Measurements from ENCODE around the gene DIS3L2.

DIS3L2 gene

DNA sequence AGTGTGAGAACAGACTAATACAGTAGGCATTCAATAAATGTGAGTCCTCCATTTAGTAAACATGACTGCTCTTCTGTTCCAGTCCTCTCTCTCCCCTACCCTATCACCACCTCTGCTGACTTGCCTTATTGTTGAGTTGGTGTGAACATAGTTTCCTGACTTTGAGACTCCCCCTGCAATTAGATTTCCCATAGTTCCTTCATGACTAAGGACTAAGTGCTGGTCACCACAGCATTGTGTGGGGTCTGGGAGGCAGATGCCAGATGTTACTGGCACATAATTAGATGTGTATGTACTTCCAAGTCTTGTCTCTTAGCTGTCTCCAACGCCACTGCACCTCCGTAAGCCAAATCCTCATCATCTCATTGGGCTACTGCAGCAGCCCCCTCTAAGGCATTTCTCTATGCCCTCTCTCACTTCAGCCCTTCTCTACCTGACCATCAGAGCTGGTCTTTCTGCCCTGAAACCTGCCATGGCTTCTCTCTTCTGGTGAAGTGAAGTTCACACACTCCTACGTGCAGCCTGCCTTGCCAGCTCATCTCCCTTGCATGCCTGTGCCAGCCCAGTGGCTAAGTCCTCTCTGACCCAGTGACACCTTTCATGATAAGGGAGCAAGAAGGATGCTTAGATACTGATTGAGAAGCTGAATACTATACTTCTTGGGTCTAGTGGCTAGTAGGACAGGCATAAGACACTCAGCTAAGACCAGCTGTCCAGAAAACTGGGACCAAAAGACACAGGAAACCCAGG lies 335.4 kb downstream of the DIS3L2 start:
- no peaks in the 10 kb centered on the region for H3K9me3 ChIP-seq (ENCODE audit: low read depth, low read length)
- H3K4me3 ChIP-seq: no peak overlapping the region
- DNase-seq (ENCODE audit: low read depth, low spot score): no peak
- H3K36me3 ChIP-seq (ENCODE audit: insufficient read depth, low read length): no peaks in the 10 kb centered on the region
- H3K9ac ChIP-seq (ENCODE audit: insufficient read length): no peak overlapping the region
- no peak overlapping the region for H3K27ac ChIP-seq
- TF ChIP-seq FOXP2 (optimal IDR thresholded peaks at IDR 0.05; ENCODE audit: control extremely low read depth, extremely low read length, insufficient read depth) (no peak), EZH2 (IDR thresholded peaks at IDR 0.05) (no peak), POLR2AphosphoS5 (IDR thresholded peaks at IDR 0.05; ENCODE audit: borderline replicate concordance, low read depth, low read length) (no peak)

DNA sequence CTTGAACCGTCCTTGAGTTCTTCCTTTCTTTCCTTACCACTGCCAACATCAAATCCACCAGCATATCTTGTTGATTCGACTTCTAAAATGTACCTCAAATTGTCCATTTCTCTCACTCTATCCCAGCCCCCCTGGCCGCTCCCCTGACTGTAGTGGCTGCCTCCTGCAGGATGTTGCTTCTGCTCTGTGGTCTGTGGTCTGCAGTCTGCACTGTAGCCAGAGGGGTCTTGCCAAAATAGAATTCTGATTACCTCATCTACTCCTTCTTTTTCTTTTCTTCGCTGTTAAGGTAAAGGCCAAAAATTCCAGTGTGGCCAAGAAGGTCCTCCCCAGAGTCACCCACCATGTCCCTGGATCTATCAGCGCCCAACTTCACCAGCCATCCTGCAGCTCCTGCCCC lies 337.6 kb downstream of the DIS3L2 start:
- DNase-seq (ENCODE audit: low read depth, low spot score): no peak
- H3K4me3 ChIP-seq: no peak overlapping the region
- no peak overlapping the region for H3K27ac ChIP-seq
- H3K36me3 ChIP-seq (ENCODE audit: insufficient read depth, low read length): no peaks in the 10 kb centered on the region
- no peaks in the 10 kb centered on the region for H3K9me3 ChIP-seq (ENCODE audit: low read depth, low read length)
- TF ChIP-seq FOXP2 (optimal IDR thresholded peaks at IDR 0.05; ENCODE audit: control extremely low read depth, extremely low read length, insufficient read depth) (no peak), EZH2 (IDR thresholded peaks at IDR 0.05) (no peak), POLR2AphosphoS5 (IDR thresholded peaks at IDR 0.05; ENCODE audit: borderline replicate concordance, low read depth, low read length) (no peak)
- H3K9ac ChIP-seq (ENCODE audit: insufficient read length): no peak overlapping the region

DNA sequence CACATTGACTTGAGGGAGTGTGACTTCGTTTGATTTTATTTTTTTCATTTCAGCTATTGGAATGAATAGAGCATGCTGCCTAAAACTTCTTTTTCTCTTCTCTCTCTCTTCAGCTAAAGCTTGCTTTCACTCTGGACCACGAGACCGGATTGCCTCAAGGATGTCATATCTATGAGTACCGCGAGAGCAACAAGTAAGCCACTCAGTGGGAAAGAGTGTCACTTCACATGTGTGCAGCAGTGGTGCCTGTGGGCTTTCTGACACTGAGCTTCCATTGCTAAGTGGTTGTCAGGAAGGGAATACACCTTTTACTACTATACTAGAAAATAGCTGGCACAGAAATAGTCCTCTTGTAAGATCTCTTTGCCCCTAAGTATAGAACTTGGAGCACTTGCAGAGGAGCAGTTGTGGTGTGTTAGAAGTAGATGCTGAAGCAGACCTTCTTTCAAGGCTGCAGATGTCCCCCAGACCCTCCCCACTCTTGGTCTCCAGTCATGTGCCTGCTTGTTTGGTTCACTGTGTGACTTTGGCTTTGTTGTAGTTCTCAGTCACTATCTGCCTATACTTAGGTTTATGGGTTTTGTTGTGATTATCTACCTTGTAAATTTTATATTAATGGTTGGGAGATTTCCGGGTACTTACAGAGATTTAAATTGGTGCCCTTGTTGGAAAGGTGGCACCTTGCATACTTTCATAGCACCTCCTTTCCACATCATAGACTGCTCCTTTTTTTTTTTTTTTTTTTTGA lies 338.6 kb downstream of the DIS3L2 start:
- no peaks in the 10 kb centered on the region for H3K9me3 ChIP-seq (ENCODE audit: low read depth, low read length)
- TF ChIP-seq EZH2 (IDR thresholded peaks at IDR 0.05) (no peak), FOXP2 (optimal IDR thresholded peaks at IDR 0.05; ENCODE audit: control extremely low read depth, extremely low read length, insufficient read depth) (no peak), POLR2AphosphoS5 (IDR thresholded peaks at IDR 0.05; ENCODE audit: borderline replicate concordance, low read depth, low read length) (no peak)
- H3K27ac ChIP-seq: no peak overlapping the region
- DNase-seq (ENCODE audit: low read depth, low spot score): no peak
- no peaks in the 10 kb centered on the region for H3K36me3 ChIP-seq (ENCODE audit: insufficient read depth, low read length)
- H3K9ac ChIP-seq (ENCODE audit: insufficient read length): no peak overlapping the region
- H3K4me3 ChIP-seq: no peak overlapping the region

GRCh38 chr2:232300894-232301387 lies 339.4 kb downstream of the DIS3L2 start:
- H3K36me3 ChIP-seq (ENCODE audit: insufficient read depth, low read length): no peaks in the 10 kb centered on the region
- H3K4me3 ChIP-seq: no peak overlapping the region
- no peak overlapping the region for H3K9ac ChIP-seq (ENCODE audit: insufficient read length)
- H3K9me3 ChIP-seq (ENCODE audit: low read depth, low read length): no peaks in the 10 kb centered on the region
- DNase-seq (ENCODE audit: low read depth, low spot score): no peak
- TF ChIP-seq FOXP2 (optimal IDR thresholded peaks at IDR 0.05; ENCODE audit: control extremely low read depth, extremely low read length, insufficient read depth) (no peak), POLR2AphosphoS5 (IDR thresholded peaks at IDR 0.05; ENCODE audit: borderline replicate concordance, low read depth, low read length) (no peak), EZH2 (IDR thresholded peaks at IDR 0.05) (no peak)
- H3K27ac ChIP-seq: no peak overlapping the region

- Histone ChIP-seq H3K4me3 (no peak overlapping the region), H3K36me3 (ENCODE audit: insufficient read depth, low read length) (no peaks in the 10 kb centered on the region), H3K9ac (ENCODE audit: insufficient read length) (no peak overlapping the region), H3K27ac (no peak overlapping the region), H3K9me3 (ENCODE audit: low read depth, low read length) (no peaks in the 10 kb centered on the region)
- no peak for DNase-seq (ENCODE audit: low read depth, low spot score)
- no peak for TF ChIP-seq POLR2AphosphoS5 (IDR thresholded peaks at IDR 0.05; ENCODE audit: borderline replicate concordance, low read depth, low read length)
- TF ChIP-seq EZH2 (IDR thresholded peaks at IDR 0.05): no peak
- no peak for TF ChIP-seq FOXP2 (optimal IDR thresholded peaks at IDR 0.05; ENCODE audit: control extremely low read depth, extremely low read length, insufficient read depth)
Observed at GRCh38 chr2:232304236-232304635, 342.7 kb downstream of the DIS3L2 start.

GRCh38 chr2:232306741-232307305 lies 345.3 kb downstream of the DIS3L2 start:
- DNase-seq (ENCODE audit: low read depth, low spot score): no peak
- no peaks in the 10 kb centered on the region for H3K9me3 ChIP-seq (ENCODE audit: low read depth, low read length)
- TF ChIP-seq FOXP2 (optimal IDR thresholded peaks at IDR 0.05; ENCODE audit: control extremely low read depth, extremely low read length, insufficient read depth) (no peak), POLR2AphosphoS5 (IDR thresholded peaks at IDR 0.05; ENCODE audit: borderline replicate concordance, low read depth, low read length) (no peak), EZH2 (IDR thresholded peaks at IDR 0.05) (no peak)

GRCh38 chr2:232307854-232308253 lies 346.3 kb downstream of the DIS3L2 start:
- H3K9ac ChIP-seq (ENCODE audit: insufficient read length): no peak overlapping the region
- H3K4me3 ChIP-seq: no peak overlapping the region
- no peaks in the 10 kb centered on the region for H3K36me3 ChIP-seq (ENCODE audit: insufficient read depth, low read length)
- DNase-seq (ENCODE audit: low read depth, low spot score): no peak
- H3K27ac ChIP-seq: no peak overlapping the region
- TF ChIP-seq POLR2AphosphoS5 (IDR thresholded peaks at IDR 0.05; ENCODE audit: borderline replicate concordance, low read depth, low read length): no peak
- no peak for TF ChIP-seq FOXP2 (optimal IDR thresholded peaks at IDR 0.05; ENCODE audit: control extremely low read depth, extremely low read length, insufficient read depth)
- no peak for TF ChIP-seq EZH2 (IDR thresholded peaks at IDR 0.05)
- no peaks in the 10 kb centered on the region for H3K9me3 ChIP-seq (ENCODE audit: low read depth, low read length)

More at GRCh38 chr2:232306741-232307305, 345.3 kb downstream of the DIS3L2 start:
- H3K4me3 ChIP-seq: no peak overlapping the region
- no peaks in the 10 kb centered on the region for H3K36me3 ChIP-seq (ENCODE audit: insufficient read depth, low read length)
- H3K9ac ChIP-seq (ENCODE audit: insufficient read length): no peak overlapping the region
- H3K27ac ChIP-seq: no peak overlapping the region

DNA sequence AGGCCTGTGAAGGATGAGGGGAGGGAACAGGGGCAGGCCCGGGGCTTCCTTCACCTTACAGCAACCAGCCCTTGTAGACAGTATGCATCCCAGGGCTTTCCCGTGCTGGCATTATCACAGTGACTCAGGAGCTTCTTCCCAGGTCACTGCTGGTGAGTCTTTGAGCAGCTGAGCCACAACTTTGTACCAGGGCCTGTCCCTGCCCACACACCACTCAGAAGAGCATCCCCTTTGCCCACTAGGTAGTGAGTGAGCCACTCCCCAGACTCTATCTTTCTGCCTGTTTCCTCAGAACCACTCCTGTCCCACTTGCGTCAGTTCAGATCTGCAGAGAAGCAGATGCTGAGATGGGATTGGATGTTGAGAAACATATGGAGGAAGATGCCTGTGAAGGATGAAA lies 347.5 kb downstream of the DIS3L2 start:
- Histone ChIP-seq H3K36me3 (ENCODE audit: insufficient read depth, low read length) (no peaks in the 10 kb centered on the region), H3K9me3 (ENCODE audit: low read depth, low read length) (no peaks in the 10 kb centered on the region), H3K4me3 (no peak overlapping the region), H3K27ac (no peak overlapping the region), H3K9ac (ENCODE audit: insufficient read length) (no peak overlapping the region)
- no peak for DNase-seq (ENCODE audit: low read depth, low spot score)
- TF ChIP-seq POLR2AphosphoS5 (IDR thresholded peaks at IDR 0.05; ENCODE audit: borderline replicate concordance, low read depth, low read length) (no peak), EZH2 (IDR thresholded peaks at IDR 0.05) (no peak), FOXP2 (optimal IDR thresholded peaks at IDR 0.05; ENCODE audit: control extremely low read depth, extremely low read length, insufficient read depth) (no peak)
